NCI-H1105 treated with DMSO at 0.1 percent for 48 hours (cell line): ENCODE results near the gene SLC25A33.
"Not testable (repeated sequence)": the region's sequence is repeated elsewhere in the genome, so short reads cannot be mapped to it uniquely, and the experiment has no call there.

ENCODE experiments used
- DNase-seq: peaks from one replicate; lab custom pipeline; 2025; lab: John Stamatoyannopoulos, UW

SLC25A33 gene, protein sequence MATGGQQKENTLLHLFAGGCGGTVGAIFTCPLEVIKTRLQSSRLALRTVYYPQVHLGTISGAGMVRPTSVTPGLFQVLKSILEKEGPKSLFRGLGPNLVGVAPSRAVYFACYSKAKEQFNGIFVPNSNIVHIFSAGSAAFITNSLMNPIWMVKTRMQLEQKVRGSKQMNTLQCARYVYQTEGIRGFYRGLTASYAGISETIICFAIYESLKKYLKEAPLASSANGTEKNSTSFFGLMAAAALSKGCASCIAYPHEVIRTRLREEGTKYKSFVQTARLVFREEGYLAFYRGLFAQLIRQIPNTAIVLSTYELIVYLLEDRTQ

DNA sequence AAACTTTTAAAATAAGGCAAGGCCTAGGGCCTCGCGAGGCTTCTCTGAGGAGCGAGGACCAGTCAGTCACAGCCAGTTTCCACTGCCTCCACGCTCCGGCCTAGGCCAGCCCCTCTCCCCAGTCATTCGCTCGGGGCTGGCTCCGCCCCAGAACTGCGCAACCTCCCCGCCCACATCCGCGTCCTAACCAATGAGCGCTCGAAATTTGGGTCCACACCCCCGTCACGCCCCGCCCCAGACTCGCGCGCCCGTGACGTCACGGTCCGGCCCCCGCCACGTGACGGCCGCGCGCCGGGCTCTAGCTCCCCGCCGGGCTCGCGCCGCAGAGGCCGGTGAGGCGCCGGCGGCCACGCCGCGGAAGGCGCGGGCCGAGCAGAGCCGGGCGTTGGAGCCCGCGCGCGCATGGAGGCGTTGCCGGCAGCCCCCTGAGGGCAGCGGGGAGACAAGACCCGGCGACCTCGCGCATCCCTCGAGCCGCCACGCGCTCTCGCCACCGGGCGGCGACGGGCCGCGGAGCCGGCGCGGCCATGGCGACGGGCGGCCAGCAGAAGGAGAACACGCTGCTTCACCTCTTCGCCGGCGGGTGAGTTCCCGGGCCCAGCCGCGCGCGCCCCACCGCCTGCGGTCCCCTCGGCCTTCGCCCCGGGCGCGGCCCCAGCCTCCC is at the start of gene SLC25A33:
TSS of gene SLC25A33 (plus strand) at position 301 of the 664 bp plus-strand sequence. CDS start at position 528, 227 bp downstream.
- DNase-seq = peak; percentile 93

DNA sequence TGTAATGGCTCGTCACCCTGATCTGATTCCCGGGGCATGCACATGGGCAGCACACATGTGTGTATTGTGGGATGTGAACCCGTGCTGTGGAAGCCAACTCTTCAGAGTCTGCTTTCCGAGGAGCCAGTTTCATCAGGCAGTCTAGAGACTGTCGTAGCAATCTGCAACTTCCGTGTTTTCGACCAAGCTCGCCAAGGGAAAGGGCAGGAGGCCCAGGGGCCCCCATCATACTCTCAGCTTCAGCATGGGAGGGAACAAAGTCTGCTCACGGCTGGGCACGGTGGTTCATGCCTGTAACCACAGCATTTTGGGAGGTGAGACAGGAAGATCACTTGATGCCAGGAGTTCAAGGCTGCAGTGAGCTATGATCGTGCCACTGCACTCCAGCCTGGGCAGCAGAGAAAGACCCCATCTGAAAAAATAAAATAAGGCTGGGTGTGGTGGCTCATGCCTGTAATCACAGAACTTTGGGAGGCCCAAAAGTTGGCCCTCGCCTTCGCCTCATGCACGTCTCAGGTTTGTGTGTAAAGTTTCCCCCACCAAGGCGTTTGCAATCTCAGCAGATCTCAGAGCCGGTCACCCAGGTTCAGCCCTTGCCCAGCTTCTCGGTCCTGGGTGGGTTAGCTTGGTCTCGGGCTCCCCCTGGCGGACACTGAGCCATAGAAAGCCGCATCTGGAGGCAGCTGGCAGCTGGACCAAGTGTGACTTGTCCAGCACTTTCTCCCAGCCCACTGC is 48.5 kb upstream of the SLC25A33 start:
- DNase-seq = peak; percentile 61

DNA sequence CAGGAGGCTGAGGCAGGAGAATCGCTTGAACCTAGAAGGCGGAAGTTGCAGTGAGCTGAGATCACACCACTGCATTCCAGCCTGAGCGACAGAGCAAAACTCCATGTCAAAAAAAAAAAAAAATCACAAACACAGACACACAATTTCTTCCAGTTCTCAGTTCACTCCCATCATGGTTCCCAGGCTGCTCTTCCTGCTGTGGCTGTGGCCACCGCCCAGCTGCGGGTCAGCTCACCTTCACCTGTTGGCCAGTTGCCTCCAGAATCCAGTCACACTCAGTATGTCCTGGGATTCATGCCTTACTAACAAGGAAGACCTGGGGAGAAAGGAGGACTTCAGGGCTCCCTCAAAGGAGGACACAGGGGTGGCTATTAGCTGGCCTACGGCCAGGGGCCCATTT is 45.9 kb upstream of the SLC25A33 start:
- DNase-seq = no peak

DNA sequence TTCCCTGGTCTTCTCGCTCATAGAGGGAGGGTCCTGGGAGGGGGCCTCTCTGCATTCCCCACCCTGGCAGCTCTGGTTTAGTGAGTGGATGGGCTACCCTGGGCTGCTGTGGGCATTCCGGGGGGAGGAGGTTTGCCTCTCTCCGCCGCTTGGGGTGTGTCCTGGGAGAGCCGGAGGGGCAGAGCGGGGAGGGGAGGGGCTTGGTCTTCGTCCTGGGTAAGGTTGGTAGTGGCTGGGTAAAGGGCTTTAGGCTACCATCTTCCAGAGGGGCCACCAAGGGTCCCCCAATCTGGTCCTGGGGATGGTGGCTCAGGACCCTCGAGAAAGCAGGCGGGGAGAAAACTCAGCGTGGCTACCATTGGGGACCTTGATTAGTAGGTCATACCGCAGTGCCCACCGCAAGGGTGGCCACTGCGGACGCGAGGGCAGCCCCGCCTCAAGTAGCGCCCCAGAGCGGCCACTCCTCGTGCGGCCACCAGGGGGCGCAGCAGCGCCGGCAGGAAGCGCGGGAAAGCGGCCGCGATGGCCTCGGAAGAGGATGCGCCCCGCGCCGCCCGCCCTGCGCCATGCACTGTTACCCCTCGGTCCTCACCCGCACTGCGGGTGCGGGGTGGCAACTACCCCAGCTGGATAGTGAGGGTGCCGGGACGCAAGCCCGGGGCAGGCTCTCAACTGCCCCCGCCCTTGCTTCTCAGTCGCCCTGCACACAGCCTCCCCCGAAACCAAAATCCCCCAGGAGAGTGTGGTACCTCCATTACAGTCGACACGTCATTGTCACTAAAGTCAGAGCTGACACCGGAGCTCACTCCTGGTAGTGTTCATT is 44.1 kb upstream of the SLC25A33 start:
- DNase-seq = peak; percentile 54

DNA sequence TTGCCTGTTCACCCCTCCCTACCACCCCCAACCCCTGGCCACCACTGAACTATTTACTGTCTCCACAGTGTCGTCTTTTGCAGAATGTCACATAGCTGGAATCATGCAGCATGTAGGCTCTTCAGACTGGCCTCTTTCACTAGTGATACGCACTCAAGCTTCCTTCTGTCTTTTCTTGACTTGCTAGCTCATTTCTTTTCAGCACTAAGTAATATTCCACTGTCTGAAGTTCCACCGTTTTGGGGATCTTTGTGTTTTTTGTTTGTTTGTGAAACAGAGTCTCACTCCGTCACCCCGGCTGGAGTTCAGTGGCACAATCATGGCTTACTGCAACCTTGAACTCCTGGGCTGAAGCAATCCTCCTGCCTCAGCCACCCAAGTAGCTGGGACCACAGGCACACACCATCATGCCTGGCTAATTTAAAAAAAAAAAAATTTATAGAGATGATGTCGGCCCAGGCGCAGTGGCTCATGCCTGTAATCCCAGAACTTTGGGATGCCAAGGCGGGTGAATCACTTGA is 43.4 kb upstream of the SLC25A33 start:
- no peak for DNase-seq

DNA sequence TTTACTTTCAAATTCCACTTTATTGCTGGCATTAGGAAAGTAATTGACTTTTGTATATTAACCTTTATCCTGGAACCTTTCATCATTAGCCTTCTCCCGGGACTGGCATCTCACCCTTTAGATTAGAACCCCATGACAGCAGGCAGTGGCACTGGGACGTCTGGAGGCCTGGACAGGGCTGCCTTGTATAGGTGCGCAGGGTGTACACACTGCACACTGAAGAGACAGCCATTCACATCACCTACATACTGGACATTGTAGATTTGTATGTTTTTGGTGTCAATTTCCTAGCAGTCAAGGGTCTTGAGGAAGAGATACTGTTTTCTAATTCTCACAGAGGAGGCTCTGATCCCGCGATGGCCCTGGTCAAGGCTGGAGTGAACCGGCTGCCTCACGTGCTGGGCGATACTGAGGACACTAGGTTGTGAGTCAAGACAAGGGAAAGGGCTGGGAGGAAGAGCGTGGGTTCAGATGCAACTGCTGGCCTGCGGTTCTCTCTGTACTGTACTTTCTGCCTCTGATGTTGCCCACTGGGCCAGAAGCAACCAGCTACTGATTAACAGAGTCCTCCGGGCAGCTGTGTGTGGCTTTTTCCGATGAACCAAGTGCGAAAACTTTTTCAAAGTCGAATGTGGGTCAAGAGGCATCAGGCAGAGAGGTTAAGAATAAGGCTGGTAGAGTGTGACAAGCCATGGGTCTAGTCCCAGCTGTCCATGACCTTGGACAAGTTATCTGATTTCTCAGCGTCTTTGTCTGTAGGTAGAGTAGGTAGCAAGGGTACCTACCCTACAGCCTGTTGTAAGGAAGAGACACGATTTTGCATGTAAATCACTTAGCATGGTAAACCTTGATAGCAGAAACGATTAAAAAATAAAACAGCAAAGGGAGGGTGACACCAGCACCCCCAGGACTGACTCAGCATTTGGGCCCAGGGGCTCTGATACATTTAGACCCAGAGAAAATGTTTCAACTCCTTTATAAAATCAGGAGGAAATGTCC is 38.2 kb upstream of the SLC25A33 start:
- DNase-seq = no peak

DNA sequence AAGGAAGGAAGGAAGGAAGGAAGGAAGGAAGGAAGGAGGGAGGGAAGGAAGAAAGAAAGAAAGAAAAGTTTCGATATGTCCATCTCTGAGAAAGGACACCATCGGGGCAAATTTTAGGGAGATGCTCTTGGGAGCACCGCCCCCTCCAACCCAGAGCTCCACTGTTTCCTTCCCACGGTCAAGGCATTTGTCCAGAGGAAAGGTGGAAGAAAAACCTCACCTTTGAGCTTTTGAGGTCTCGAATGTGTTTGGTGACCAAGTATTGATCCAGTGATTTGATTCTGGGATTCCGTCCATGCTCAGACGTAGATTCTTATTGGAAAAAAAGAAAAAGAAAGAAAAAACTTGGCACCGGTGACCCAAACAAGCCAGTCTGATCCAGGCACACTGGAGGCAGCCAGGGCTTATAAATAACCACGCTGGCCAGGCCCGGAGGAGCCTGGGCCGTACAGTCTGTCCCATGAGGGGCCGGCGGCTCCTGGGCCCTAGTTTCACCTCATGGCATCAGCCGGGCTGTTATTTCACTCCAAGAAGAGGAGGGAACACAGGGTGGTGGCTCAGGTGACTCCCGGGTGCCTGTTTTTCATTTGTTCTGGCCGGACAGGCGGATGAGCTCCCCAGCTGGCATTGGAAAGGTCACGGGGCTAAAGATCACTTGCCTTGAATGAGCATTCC is 36.1 kb upstream of the SLC25A33 start:
- no peak for DNase-seq

DNA sequence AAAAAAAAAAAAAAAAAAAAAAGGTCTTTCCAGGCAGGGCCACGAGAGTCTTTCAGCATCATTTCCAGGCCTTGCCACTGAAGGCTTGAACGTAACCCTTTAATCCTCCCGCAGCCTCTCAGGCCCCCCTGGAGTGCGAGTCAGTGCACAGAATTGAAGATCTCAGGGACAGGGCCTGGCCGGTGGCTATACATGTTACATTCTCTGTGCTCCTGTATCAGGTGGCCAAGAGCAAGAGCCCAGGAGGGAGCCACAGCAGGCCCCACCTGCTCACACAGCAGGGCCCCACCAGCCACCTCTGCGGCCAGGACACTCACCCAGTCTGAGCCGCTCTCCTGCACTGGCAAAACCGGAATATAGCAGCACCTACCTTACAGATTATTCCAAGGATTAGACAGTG is 34.1 kb upstream of the SLC25A33 start:
- no peak for DNase-seq

DNA sequence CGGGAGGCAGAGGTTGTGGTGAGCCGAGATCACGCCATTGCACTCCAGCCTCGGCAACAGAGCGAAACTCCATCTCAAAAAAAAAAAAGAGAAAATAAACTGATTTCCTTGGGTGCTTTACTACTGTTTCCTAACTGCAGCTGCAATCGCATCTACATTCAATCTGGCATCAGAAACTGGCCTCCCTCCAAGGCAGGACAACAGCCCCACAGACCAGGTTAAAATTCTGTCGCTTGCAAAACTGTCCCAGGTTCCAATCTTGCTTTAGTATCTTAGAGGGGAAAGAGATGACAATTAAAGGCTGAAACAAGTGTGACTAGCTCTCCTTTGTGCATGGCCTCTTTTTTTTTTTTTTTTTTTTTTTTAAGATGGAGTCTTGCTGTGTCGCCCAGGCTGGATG is 32.4 kb upstream of the SLC25A33 start:
- DNase-seq = no peak

DNA sequence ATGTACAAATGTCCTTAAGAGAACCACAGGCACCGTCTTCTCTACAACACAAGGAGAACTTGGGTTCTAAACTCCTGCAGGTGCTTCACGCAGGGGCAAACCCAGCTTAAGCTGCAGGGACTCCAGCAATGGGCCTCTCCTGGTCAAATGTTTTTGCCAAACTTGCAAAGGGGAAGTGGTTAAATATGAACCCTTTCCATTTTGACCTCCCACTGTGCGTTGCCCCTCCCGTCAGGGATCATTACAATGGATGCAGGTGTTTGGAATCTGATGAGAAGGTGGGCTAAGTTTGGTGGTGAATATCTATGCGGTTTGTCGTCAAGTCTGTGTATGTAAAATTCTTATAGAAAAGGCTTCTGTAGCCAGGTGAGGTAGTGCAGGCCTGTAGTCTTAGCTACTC is 29.1 kb upstream of the SLC25A33 start:
- DNase-seq = no peak

DNA sequence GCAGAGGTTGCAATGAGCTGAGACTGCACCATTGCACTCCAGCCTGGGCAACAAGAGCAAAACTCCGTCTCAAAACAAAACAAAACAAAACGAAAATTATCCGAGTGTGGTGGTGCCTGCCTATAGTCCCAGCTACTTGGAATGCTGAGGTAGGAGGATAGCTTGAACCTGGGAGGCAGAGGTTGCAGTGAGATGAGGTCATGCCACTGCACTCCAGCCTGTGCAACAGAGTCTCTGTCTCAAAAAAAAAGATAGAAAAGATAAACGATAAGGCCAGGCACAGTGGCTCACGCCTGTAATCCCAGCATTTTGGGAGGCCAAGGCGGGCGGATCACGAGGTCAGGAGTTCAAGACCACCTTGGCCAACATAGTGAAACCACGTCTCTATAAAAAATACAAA is 23.7 kb upstream of the SLC25A33 start:
- DNase-seq = not testable (repeated sequence)

DNA sequence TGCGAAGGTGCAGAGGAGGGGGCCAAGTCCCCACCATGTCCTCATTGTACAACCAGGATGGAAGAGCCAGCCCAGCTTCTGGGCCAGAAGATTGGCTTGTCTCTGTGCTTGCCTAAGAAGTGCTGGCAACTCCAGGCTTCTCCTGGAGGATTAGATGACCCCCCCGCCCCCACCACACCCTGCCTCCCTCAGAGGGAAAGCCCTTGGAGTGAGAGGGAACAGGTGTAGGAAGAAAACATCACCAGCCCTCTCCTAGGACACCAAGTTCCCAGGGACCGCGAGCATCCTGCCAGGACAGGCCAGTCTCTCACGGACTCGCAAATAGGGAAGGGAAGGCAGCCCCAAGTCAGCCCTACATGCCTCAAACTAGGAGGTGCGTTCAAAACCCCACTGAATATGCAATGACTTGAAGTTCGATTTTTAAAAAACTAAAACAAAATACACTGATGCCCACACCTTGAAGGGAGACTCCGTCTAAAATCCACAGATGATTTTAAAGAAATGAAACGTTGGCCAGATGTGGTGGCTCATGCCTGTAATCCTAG is 20.7 kb upstream of the SLC25A33 start:
- no peak for DNase-seq

DNA sequence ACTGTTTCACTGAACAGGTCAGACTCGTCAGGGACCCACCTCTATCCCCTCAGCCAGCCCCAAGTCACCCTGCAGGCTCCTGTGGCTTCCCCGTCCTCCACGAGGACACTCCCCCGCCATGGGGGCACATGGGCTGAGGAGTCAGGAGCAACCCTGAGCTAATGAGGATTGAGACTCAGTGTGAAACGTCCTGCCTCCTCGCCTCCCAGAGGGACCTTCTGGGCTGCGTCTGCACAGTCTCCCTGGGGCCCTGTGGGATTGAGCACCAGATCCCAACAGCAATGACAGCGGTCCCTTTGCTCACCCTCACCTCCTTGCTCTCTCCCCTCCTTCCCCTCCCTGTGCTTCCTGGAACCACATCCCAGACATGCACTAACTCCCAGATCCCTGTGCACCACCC is 18.9 kb upstream of the SLC25A33 start:
- DNase-seq = no peak

DNA sequence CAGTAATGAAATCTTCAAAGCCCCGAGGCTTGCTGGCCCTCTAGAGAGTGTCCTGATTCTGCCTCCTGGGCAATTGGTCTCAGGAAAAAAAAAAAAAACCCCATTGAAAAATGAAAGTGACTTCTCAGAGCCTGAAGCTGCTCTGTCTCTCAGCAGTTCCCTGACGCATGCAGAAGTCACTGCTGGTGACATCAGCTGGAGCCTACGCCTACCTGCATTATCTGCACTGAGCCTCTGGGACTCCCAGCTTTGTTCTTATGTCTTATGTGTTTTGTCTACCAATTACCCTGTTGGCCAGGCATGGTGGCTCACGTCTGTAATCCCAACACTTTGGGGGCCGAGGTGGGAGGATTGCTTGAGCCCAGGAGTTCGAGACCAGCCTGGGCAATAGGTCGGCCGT is 10.1 kb upstream of the SLC25A33 start:
- no peak for DNase-seq

DNA sequence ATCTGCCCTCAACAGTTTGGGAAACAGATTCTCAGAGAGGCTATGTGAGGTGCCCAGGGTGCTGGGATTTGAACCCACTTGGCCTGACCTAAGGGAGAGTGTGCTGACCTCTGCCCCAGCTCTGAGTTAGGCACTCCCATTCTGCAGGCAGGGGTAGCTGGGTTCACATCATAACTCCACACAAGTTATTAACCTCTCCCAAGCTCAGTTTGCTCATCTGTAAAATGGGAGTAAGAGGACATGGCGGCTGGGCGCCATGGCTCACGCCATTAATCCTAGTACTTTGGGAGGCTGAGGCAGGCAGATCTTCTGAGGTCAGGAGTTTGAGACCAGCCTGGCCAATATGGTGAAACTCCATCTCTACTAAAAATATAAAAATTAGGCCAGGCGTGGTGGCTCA is 8.9 kb upstream of the SLC25A33 start:
- no peak for DNase-seq

DNA sequence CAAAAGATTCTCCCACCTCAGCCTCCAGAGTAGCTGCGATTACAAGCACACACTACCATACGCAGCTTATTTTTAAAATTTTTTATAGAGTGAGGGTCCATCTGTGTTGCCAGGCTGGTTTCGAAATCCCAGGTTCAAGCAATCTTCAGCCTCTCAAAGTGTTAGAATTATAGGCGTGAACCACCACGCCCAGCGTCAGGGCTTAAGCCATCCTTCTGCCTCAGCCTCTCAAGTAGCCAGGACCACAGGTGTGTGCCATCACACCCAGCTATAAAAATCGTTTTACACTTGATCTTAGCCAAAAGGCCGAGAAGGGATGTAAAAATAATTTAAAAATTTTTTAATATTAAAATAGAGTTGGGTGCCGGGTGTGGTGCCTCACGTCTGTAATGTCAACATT is 4.3 kb upstream of the SLC25A33 start:
- no peak for DNase-seq

DNA sequence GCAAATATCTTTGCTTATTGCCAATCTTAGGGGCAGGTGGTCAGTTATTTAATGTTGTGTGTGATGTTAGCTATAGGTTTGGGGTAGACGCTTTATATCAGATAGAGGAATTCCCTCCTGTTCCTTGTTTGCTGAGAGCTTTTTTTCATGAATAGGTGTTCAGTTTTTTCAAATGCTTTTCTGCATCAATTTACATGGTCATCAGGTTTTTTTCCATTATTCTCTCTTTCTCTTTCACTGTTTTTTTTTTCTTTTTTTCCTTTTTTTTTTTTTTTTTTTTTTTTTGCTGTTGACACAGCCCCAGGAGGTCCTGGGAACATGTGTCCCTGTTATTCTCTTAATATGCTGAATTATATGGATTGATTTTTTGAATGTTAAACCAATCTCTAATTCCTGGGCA is 3.0 kb upstream of the SLC25A33 start:
- DNase-seq = no peak

DNA sequence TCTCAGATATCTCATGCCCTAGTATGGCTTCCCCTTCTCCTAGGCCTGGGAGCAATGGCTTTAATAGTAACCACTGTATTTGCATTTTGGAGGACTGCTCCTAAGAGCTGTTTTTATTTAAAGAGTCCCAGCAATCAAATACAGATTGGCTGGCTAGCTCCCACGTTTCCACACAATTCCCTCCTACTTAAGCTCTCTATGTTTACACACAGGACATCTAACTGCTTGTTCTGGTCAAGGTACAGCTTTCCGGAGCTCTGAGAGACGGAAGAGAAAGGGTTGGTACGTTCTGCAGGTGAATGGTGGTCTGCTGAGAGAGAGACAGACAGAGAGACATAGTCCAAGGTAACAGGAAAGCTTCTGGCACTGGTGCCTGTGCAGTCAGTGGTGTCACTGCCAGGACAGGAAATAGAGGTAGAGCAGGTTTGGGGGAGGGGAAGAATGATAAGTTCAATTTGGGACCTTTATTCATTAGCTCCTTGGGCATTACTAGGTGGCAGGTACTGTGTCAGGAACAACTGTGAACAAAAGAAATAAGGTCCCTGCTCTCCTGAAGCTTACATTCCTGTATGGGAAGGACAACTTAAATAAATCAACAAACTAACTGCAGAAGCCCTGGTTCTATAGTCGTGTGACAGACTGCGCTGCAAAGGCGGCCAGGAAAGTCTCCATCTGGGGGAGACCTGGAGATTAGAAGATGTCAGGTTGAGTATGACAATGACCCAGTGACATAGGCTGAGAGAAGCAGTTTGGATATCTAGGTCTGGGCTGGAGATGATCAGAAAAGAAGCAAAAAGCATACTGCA is 1.2 kb upstream of the SLC25A33 start:
- no peak for DNase-seq

DNA sequence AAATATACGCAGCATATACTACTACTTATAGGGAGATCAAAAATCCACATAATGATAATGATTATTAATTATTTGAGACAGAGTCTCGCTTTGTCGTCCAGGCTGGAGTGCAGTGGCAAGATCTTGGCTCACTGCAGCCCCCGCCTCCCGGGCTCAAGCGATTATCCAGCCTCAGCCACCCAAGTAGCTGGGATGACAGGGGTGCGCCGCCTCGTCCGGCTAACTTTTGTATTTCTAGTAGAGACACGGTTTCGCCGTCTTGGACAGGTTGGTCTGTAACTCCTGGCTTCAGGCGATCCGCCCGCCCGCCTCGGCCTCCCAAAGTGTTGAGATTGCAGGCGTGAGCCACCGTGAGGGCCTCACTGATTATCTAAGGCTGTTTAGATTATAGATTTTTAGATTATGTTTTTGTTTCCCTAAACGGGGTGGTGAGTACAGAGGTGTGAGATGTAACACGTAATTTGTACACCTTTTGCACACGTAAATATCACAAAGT is 548 bp upstream of the SLC25A33 start:
- no peak for DNase-seq
